Fibroblast of the aortic adventitia (primary cell): Measurements from ENCODE around the gene KDM4B. TPM values are rescaled to one million over a fixed set of nuclear protein-coding genes. Genes with fewer than 3 reads are reported as not detected.

ENCODE experiments used
- DNase-seq: peaks from one replicate; pipeline ENCODE4 v3.0.0-alpha.2; 2010; ENCODE audit warnings: low read depth
- H3K4me3 ChIP-seq: 2 replicates; pipeline ENCODE4 v1.5.1; 2011; ENCODE audit warnings: low read depth, mild to moderate bottlenecking, control low read depth, low read length, moderate library complexity
- total RNA-seq: library from RNA; depleted of rRNA; stranded (reverse); fragments of >200 nt; gene quantifications from 2 replicates; pipeline ENCODE4 v1.2.3, GENCODE V29; 2012; ENCODE audit warnings: low replicate concordance
- TF ChIP-seq, protein P1 (sequence below): IDR thresholded peaks from 2 replicates; pipeline ENCODE4 v1.5.1; 2011; ENCODE audit warnings: mild to moderate bottlenecking, low read length, control low read depth, inconsistent platforms; ENCODE audit not compliant: insufficient read depth

The KDM4B gene
- total RNA-seq, 1 donor = 13.5 TPM

DNA sequence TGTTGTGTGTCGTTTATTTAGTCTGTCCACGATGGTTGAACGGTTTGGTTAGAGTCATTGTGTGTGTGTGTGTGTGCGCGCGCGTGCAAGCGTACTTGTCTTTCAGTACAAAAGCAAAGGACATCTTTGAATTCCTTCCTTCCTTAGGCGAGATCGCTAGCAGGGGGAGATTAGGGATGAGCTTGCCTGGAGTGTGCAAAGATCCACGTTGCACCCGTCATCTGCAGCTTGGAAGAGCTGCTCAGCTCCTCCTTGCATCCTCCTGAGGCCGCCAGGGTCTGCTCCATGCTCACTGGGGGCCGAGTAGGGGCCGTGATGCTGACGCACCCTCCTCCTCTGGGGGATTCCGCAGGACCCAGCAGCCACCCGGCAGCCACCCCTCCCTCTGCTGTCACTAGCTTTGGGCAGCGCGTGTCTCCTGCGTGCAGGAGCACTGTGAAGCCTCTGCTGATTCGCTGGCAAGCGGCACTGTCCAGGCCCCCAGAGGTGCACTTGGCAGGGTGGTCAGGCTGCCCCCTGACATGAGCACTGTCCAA is 137.3 kb downstream of the KDM4B start:
- no peak overlapping the region for H3K4me3 ChIP-seq
- TF ChIP-seq, protein P1, sequence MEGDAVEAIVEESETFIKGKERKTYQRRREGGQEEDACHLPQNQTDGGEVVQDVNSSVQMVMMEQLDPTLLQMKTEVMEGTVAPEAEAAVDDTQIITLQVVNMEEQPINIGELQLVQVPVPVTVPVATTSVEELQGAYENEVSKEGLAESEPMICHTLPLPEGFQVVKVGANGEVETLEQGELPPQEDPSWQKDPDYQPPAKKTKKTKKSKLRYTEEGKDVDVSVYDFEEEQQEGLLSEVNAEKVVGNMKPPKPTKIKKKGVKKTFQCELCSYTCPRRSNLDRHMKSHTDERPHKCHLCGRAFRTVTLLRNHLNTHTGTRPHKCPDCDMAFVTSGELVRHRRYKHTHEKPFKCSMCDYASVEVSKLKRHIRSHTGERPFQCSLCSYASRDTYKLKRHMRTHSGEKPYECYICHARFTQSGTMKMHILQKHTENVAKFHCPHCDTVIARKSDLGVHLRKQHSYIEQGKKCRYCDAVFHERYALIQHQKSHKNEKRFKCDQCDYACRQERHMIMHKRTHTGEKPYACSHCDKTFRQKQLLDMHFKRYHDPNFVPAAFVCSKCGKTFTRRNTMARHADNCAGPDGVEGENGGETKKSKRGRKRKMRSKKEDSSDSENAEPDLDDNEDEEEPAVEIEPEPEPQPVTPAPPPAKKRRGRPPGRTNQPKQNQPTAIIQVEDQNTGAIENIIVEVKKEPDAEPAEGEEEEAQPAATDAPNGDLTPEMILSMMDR = no peak
- no peak for DNase-seq

DNA sequence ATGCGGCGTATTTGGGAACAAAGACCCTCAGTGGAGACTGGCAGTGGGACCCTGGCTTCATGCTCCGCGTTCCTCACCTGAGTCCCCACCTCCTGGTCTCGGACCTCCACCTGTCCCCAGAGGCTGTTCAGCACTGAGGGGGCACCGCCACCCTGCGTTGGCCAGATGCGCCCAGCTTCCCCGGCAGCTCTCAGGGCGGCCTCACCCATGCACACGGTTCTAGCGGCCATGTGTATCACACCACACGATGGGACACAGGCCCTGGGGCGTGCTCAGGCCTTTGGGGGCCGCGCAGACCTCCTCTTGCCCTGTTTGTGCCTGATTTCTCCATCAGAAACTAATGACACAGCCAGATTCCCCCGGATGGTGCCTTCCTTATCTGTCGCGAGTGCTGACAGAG is 138.1 kb downstream of the KDM4B start:
- H3K4me3 ChIP-seq = no peak overlapping the region
- DNase-seq = no peak
- TF ChIP-seq, protein P1 = no peak

DNA sequence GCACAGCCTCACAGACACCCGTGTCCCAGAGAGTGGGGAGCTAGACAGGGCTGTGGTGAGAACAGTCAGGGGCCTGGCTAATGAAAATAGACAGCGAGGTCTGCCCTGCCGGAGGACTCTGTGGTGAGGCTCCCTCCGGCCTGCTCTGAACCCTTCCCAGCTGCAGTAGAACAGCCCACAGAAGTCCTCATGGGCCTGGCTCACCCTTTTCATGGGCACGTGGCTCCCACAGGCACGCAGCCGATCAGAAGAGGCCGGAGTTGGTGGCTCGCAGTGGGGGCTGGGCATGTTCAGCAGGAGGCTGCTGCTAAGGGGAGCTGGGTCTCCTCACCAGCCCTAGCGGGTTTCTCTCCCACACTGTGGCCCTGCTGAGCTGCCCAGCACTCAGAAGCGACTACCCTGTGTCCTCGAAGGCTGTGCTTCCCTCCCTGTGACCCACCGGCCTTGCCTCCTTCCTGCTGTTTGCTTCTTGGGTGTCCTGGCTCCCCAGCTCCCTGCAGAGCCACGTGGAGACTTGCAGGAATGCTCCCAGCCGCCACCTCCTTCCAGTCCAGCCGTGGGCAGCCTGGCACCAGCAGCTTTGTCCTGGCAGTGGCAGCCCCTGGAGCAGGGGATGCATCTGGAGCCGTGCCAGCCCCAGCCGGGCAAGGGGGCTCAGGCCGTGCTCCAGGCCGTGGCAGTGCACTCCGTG is 138.7 kb downstream of the KDM4B start:
- no peak overlapping the region for H3K4me3 ChIP-seq
- no peak for DNase-seq
- TF ChIP-seq, protein P1 = no peak

DNA sequence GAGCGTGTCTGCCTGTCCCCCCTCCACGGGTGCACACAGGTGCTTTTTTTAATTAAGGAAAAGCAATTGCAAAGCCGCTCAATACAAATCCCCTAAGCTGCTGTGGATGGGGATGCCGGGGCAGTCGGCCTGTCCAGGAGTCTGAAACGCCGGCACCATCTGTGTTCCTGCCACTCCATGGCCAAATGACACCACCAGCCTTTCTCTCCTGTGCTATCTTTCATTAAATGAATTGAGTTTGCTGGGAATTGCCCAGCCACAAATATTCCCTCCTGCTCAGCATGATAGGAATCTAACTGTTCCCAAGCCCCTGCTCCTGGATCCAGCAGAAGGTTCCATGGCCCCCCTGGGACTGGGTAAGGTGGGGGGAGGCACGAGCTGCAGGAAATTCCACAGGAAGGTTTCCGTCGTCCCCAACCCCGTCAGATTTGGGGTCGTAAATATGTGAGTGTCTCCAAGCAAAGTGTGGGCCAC is 139.2 kb downstream of the KDM4B start:
- TF ChIP-seq, protein P1 = no peak
- no peak overlapping the region for H3K4me3 ChIP-seq
- no peak for DNase-seq

DNA sequence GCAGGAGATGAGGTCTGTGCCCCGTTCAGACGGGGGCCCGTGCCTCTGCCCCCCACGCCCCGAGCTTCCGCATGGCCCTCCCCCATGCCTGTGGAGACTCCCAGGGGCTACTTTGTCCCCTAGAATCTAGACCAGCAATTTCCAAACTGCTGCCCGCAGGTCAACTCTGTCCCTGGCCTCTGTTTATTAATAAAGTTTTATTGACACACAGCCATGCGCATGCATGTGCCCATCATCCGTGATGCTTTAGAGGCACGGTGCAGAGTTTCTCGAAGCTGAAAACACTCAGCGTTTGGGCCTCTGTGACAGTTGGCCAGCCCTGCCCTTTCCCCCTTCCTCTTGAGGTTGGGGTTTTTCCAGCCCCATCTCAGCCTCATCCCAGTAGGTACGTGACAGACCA is 140.0 kb downstream of the KDM4B start:
- DNase-seq = no peak
- no peak overlapping the region for H3K4me3 ChIP-seq
- TF ChIP-seq, protein P1 = no peak

DNA sequence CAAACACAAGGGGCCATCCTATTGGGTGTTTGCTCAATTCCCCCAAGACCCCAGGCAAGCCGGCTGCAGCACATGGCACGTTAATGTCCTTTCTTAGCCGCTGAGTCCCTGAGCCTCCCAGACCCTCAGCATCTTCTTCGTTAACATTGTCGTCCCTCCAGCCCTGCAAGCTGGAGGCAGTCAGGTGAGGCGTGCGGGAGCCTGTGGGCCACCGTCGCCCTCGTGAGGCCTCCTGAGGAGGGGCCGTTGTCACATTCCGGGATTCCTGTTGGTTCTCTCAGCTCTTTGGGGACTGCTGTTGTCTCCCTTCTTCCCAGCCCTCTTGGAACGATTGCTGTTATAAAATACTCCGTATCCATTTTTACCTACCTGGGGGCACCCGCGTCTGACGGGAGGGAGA is 140.6 kb downstream of the KDM4B start:
- TF ChIP-seq, protein P1 = no peak
- no peak for DNase-seq
- no peak overlapping the region for H3K4me3 ChIP-seq
